GM12878 (cell line): ENCODE data around the gene TBPL2. TPM values are rescaled to one million over a fixed set of nuclear protein-coding genes. Genes with fewer than 3 reads are reported as not detected.

Source experiments
- ATAC-seq: fragments of 200-7000 bp; cut with Tn5 transposase; 3 replicates; pipeline ENCODE4 v1.9.1; 2020; ENCODE audit warnings: mild to moderate bottlenecking, moderate library complexity
- BruUV-seq: library from RNA; stranded (reverse); fragments of 400-500 nt; replicated peaks from 2 replicates; lab custom pipeline; 2021; lab: Mats Ljungman, UMichigan
- CTCF ChIA-PET: fragments of 300-600 bp; sonication (Branson Sonifier 250); formaldehyde crosslinking; extraction: SDS; loops from one replicate; lab custom pipeline; 2021; ENCODE audit warnings: inconsistent platforms; lab: Yijun Ruan, JAX
- POLR2A ChIA-PET: fragments of 350-600 bp; formaldehyde crosslinking; extraction: SDS; loops from one replicate; lab custom pipeline; 2021; ENCODE audit warnings: inconsistent platforms; lab: Charles Lee
- RAD21 ChIA-PET: fragments of 300-600 bp; sonication (Branson Sonifier 250); formaldehyde crosslinking; loops from one replicate; lab custom pipeline; 2023; ENCODE audit warnings: antibody characterized with exemption; ENCODE audit not compliant: unreplicated experiment; lab: Charles Lee
- SMC1A ChIA-PET: fragments of 300-600 bp; sonication (Branson Sonifier 250); formaldehyde crosslinking; loops from one replicate; lab custom pipeline; 2023; ENCODE audit not compliant: unreplicated experiment, uncharacterized antibody; lab: Charles Lee
- DNase-seq: peaks from one replicate; pipeline ENCODE4 v3.0.0-alpha.2; 2011; ENCODE audit warnings: low read depth, low spot score
- FAIRE-seq: peaks from 3 replicates; lab custom pipeline; 2011; peaks lifted over from hg19 to GRCh38; lab: Jason Lieb, UNC
- H2AFZ ChIP-seq: 2 replicates; pipeline ENCODE4 v1.6.0; 2011; ENCODE audit warnings: low read depth, low read length, control low read depth; ENCODE audit not compliant: control insufficient read depth
- H3K27ac ChIP-seq: 2 replicates; pipeline ENCODE4 v1.5.1; 2011; ENCODE audit warnings: control low read depth; ENCODE audit not compliant: control insufficient read depth, insufficient read depth
- H3K27me3 ChIP-seq, 2 experiments: replicated peaks in 1 of 2; 2 replicates each; pipeline versions ENCODE4 v1.6.0 to v1.6.1; 2011; ENCODE audit warnings: low read length in 1 of 2; ENCODE audit not compliant: control insufficient read depth in 2 of 2, insufficient read depth in 2 of 2
- H3K36me3 ChIP-seq, 2 experiments: 2 replicates each; pipeline ENCODE4 v1.5.1; 2011; ENCODE audit warnings: low read length in 1 of 2; ENCODE audit not compliant: control insufficient read depth in 2 of 2, insufficient read depth in 2 of 2
- H3K4me1 ChIP-seq: 2 replicates; pipeline ENCODE4 v1.6.1; 2011; ENCODE audit warnings: mild to moderate bottlenecking, low read length, moderate library complexity, mixed read lengths; ENCODE audit not compliant: control insufficient read depth, insufficient read depth
- H3K4me2 ChIP-seq: 2 replicates; pipeline ENCODE4 v1.6.0; 2011; ENCODE audit warnings: control low read depth; ENCODE audit not compliant: control insufficient read depth, insufficient read depth
- H3K4me3 ChIP-seq: fragments of 200-600 bp; sonication (generic); 2 replicates; pipeline ENCODE4 v1.5.1; 2016
- H3K79me2 ChIP-seq: 2 replicates; pipeline ENCODE4 v1.6.0; 2011; ENCODE audit warnings: low read length; ENCODE audit not compliant: control insufficient read depth, insufficient read depth
- H3K9ac ChIP-seq: 2 replicates; pipeline ENCODE4 v1.8.0; 2011; ENCODE audit warnings: low read length, control low read depth, mixed read lengths; ENCODE audit not compliant: control insufficient read depth, insufficient read depth
- H3K9me3 ChIP-seq: replicated peaks from 3 replicates; pipeline ENCODE4 v1.5.1; 2011; ENCODE audit warnings: mild to moderate bottlenecking, low read length; ENCODE audit not compliant: control insufficient read depth, insufficient read depth
- H4K20me1 ChIP-seq: 2 replicates; pipeline ENCODE4 v1.6.0; 2011; ENCODE audit not compliant: control insufficient read depth, insufficient read depth
- ATF2 ChIP-seq: IDR thresholded peaks from 2 replicates; pipeline ENCODE4 v1.6.1; 2012; ENCODE audit warnings: low read length, inconsistent platforms
- CBX3 ChIP-seq: fragments of 200-600 bp; sonication (generic); IDR thresholded peaks from 2 replicates; pipeline ENCODE4 v1.6.1; 2016; ENCODE audit warnings: low read depth, borderline replicate concordance
- CEBPZ ChIP-seq: fragments of 150-350 bp; IDR thresholded peaks from 2 replicates; pipeline ENCODE4 v1.6.1; 2016; ENCODE audit warnings: low read depth, low read length
- FOXK2 ChIP-seq: fragments of 450-650 bp; IDR thresholded peaks from 2 replicates; pipeline ENCODE4 v1.6.1; 2017; ENCODE audit warnings: mild to moderate bottlenecking, moderate library complexity
- HDGF ChIP-seq: fragments of 450-650 bp; IDR thresholded peaks from 2 replicates; pipeline ENCODE4 v1.6.1; 2016; ENCODE audit warnings: antibody characterized with exemption
- IRF4 ChIP-seq: IDR thresholded peaks from 2 replicates; pipeline ENCODE4 v1.6.1; 2011; ENCODE audit warnings: low read depth, low read length
- JUND ChIP-seq: IDR thresholded peaks from 2 replicates; pipeline ENCODE4 v1.6.1; 2012; ENCODE audit warnings: low read depth, mild to moderate bottlenecking, low read length, improper control_type of control experiment, moderate library complexity
- KLF5 ChIP-seq: fragments of 450-650 bp; IDR thresholded peaks from 2 replicates; pipeline ENCODE4 v1.6.1; 2014; ENCODE audit warnings: mild to moderate bottlenecking; ENCODE audit not compliant: partially characterized antibody
- MAX ChIP-seq: IDR thresholded peaks from 2 replicates; pipeline ENCODE4 v1.6.1; 2012; ENCODE audit warnings: low read depth, low read length, improper control_type of control experiment
- MYC ChIP-seq: IDR thresholded peaks from 2 replicates; pipeline ENCODE4 v1.6.1; 2011; ENCODE audit warnings: mild to moderate bottlenecking, low read length, moderate library complexity, inconsistent platforms; ENCODE audit not compliant: insufficient read depth, insufficient replicate concordance, insufficient read length, severe bottlenecking
- NFYB ChIP-seq: IDR thresholded peaks from 2 replicates; pipeline ENCODE4 v1.6.1; 2011; ENCODE audit warnings: low read depth, mild to moderate bottlenecking, low read length, improper control_type of control experiment, moderate library complexity; ENCODE audit not compliant: insufficient read depth
- RAD51 ChIP-seq: fragments of 450-650 bp; IDR thresholded peaks from 2 replicates; pipeline ENCODE4 v1.6.1; 2016; ENCODE audit warnings: moderate library complexity, mild to moderate bottlenecking, inconsistent platforms
- RUNX3 ChIP-seq: IDR thresholded peaks from 2 replicates; pipeline ENCODE4 v1.6.1; 2012; ENCODE audit warnings: low read length, inconsistent platforms
- SMAD5 ChIP-seq: IDR thresholded peaks from 2 replicates; pipeline ENCODE4 v1.6.1; 2016; ENCODE audit warnings: antibody characterized with exemption, low read depth
- SUZ12 ChIP-seq: fragments of 200-600 bp; sonication (generic); IDR thresholded peaks from one replicate; pipeline ENCODE4 v1.6.1; 2018; ENCODE audit warnings: antibody characterized with exemption, mild to moderate bottlenecking; ENCODE audit not compliant: unreplicated experiment
- ZNF217 ChIP-seq: fragments of 450-650 bp; IDR thresholded peaks from 2 replicates; pipeline ENCODE4 v1.6.1; 2017; ENCODE audit warnings: antibody characterized with exemption, mild to moderate bottlenecking
- ZZZ3 ChIP-seq: IDR thresholded peaks from 2 replicates; pipeline ENCODE4 v1.6.1; 2011; ENCODE audit warnings: low read depth; ENCODE audit not compliant: control insufficient read depth, insufficient read length
- WGBS: methylation state at CpG from one replicate; pipeline ENCODE4 v1.1.6; 2016; ENCODE audit warnings: low lambda C conversion rate; ENCODE audit not compliant: insufficient replicate concordance, insufficient coverage; ENCODE audit errors: missing lambda C conversion rate; 5-methylcytosine and 5-hydroxymethylcytosine counted together
- in situ Hi-C: fragments of 300-500 bp; cut with MboI; formaldehyde crosslinking; loops from 9 replicates; pipeline ENCODE4 v1.14.3; 2018; ENCODE audit warnings: mixed read lengths
- intact Hi-C: fragments of 100-400 bp; cut with micrococcal nuclease; formaldehyde crosslinking; loops from one replicate; pipeline ENCODE4 v1.14.2; 2022; ENCODE audit not compliant: unreplicated experiment
- polyA plus RNA-seq, 11 experiments: library from polyadenylated mRNA; depleted of rRNA in 4 of 11; unstranded in 6 of 11; stranded (reverse) in 5 of 11; fragments of >200 nt; fragmentation: Nextera tagmentation in 4 of 11; fragmentation: Illumina TruSeq in 1 of 11; extraction: Ambion mirVana in 4 of 11; extraction: Trizol in 1 of 11; gene quantifications; 1 replicate in 1 of 11; 2 replicates in 10 of 11; pipeline versions ENCODE4 v1.2.1 to v1.2.3, GENCODE V29; 2011 to 2016; ENCODE audit warnings: inconsistent platforms in 2 of 11, missing spikeins in 2 of 11, low read depth in 1 of 11
- total RNA-seq, 4 experiments: library from RNA; depleted of rRNA in 3 of 4; stranded (reverse); fragments of >200 nt in 3 of 4; fragmentation: Illumina TruSeq in 1 of 4; extraction: Trizol in 1 of 4; gene quantifications; 2 replicates each; pipeline versions ENCODE4 v1.2.1 to v1.2.3, GENCODE V29; 2013 to 2021
- TF ChIP-seq, protein P1 (sequence below): fragments of 450-650 bp; IDR thresholded peaks from 2 replicates; pipeline ENCODE4 v1.6.1; 2017; ENCODE audit warnings: mild to moderate bottlenecking, low read depth, inconsistent platforms; ENCODE audit not compliant: poor library complexity, severe bottlenecking

Gene TBPL2
- total and polyA plus RNA-seq, 10 of the 15 experiments (the other 5 are each of a cell fraction or from before 2014, with no cell fraction given) = 0.41 TPM; not detected in 9

DNA sequence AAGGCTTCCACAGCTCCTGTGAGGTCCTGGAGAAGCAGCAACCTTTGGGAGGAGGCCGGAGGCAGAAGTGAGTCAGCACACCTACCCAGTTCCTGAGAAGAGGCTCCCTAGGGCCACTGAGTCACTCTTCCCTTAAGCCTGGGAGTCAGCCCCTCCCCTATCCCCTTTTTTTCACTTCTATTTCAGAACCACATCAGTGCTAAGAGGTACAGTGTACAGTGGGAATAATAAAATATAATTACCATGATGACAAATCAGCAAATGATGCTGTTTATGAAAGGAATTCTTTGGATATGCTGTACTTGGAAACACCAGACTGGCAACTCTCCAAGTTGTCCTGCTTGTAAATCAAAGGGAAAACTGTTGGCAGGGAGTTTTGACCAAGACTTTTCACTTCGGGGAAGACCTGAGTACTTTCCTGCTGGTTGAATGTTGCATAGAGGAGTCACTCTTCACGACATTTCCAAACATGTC, 7.8 kb upstream of the TBPL2 start:
- no peaks in the 10 kb centered on the region for H3K79me2 ChIP-seq
- no peaks in the 10 kb centered on the region for H3K27me3 ChIP-seq
- no peak for ATAC-seq
- H4K20me1 ChIP-seq = no peaks in the 10 kb centered on the region
- H2AFZ ChIP-seq = no peak overlapping the region
- no peak for DNase-seq
- no peaks in the 10 kb centered on the region for H3K36me3 ChIP-seq
- TF ChIP-seq CEBPZ = no peak
- TF ChIP-seq SMAD5 = no peak
- no peak for TF ChIP-seq CBX3
- no peak for TF ChIP-seq NFYB
- TF ChIP-seq JUND = no peak
- no peak for TF ChIP-seq ZZZ3
- TF ChIP-seq MYC = no peak
- no peak for TF ChIP-seq KLF5
- TF ChIP-seq FOXK2 = no peak
- no peak for TF ChIP-seq RUNX3
- TF ChIP-seq, protein P1, sequence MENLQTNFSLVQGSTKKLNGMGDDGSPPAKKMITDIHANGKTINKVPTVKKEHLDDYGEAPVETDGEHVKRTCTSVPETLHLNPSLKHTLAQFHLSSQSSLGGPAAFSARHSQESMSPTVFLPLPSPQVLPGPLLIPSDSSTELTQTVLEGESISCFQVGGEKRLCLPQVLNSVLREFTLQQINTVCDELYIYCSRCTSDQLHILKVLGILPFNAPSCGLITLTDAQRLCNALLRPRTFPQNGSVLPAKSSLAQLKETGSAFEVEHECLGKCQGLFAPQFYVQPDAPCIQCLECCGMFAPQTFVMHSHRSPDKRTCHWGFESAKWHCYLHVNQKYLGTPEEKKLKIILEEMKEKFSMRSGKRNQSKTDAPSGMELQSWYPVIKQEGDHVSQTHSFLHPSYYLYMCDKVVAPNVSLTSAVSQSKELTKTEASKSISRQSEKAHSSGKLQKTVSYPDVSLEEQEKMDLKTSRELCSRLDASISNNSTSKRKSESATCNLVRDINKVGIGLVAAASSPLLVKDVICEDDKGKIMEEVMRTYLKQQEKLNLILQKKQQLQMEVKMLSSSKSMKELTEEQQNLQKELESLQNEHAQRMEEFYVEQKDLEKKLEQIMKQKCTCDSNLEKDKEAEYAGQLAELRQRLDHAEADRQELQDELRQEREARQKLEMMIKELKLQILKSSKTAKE = no peak
- TF ChIP-seq RAD51 = no peak
- TF ChIP-seq SUZ12 = no peak
- no peak for TF ChIP-seq ZNF217
- TF ChIP-seq MAX = no peak
- no peak for TF ChIP-seq ATF2
- no peak for TF ChIP-seq IRF4
- TF ChIP-seq HDGF = no peak
- no peaks in the 10 kb centered on the region for H3K9me3 ChIP-seq
- WGBS = 32% methylated on average over 3 of the region's 3 CpGs
- H3K4me1 ChIP-seq = no peaks in the 10 kb centered on the region
- POLR2A ChIA-PET = no interaction called here
- no peak overlapping the region for H3K4me3 ChIP-seq
- H3K4me2 ChIP-seq = no peak overlapping the region
- SMC1A ChIA-PET = interaction anchor here (1.5 kb wide), 1 partner anchor 233 kb away, joined by 3 read pairs; no protein-coding TSS in a partner anchor
- FAIRE-seq = no peak
- H3K27ac ChIP-seq = no peak overlapping the region
- CTCF ChIA-PET = interaction anchor here (0.7 to 2.6 kb wide), 5 partner anchors 9 to 974 kb away, joined by 3 to 25 read pairs (median 7); no protein-coding TSS in a partner anchor
- RAD21 ChIA-PET = interaction anchor here (0.7 kb wide), 1 partner anchor 371 kb away, joined by 3 read pairs; no protein-coding TSS in a partner anchor
- H3K9ac ChIP-seq = no peak overlapping the region
- in situ Hi-C loops (loop anchor here (5.0 kb wide), 1 partner anchor 1019 kb away; no protein-coding TSS in a partner anchor), intact Hi-C loops (loop anchor here (5.0 to 10.0 kb wide), 2 partner anchors 217 to 1024 kb away; no protein-coding TSS in a partner anchor)
- no TSS peak for BruUV-seq
